Measurements from ENCODE around the gene ANKRD33B. TPM values are rescaled to one million over a fixed set of nuclear protein-coding genes. Genes with fewer than 3 reads are reported as not detected.

Gene ANKRD33B
- total RNA-seq, 1 donor from 2014 or later, result 2.2 TPM

DNA sequence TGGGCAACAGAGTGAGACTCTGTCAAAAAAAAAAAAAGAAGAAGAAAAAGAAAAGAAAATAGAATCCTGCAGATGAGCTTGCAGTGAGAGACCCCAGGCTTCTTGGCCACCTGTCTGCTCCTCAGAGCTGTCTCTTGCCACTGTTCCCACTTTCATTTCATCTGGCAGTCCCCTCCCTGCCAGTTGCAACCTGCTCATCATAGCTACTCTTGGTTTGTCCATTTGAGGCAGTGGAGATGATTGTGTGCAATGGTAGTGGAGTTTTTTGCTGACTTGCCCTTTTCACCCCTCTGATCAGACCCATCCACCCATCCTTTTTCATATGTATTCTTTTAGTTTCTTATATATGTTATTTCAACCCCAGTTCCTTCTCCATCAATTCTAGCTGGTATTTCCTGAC lies 28.7 kb downstream of the ANKRD33B start:
- Histone ChIP-seq H3K4me1 (peaks cover 13% of the 10 kb centered on the region), H3K4me2 (no peak overlapping the region), H3K36me3 (no peaks in the 10 kb centered on the region), H3K79me2 (ENCODE audit: low read depth) (no peaks in the 10 kb centered on the region), H3K4me3 (no peak overlapping the region), H2AFZ (replicated peaks) (no peak overlapping the region), H3K9ac (no peak overlapping the region), H3K27ac (no peak overlapping the region), H3K9me3 (ENCODE audit: low read depth) (no peaks in the 10 kb centered on the region), H3K27me3 (no peaks in the 10 kb centered on the region), H4K20me1 (ENCODE audit: low read depth) (no peaks in the 10 kb centered on the region), H3F3A (ENCODE audit: low read depth) (peaks cover 10% of the 10 kb centered on the region)
- TF ChIP-seq EZH2 (IDR thresholded peaks at IDR 0.05) (no peak), EZH2phosphoT487 (IDR thresholded peaks at IDR 0.05) (no peak), CTCF (IDR thresholded peaks at IDR 0.05) (no peak)
- Mint-ChIP-seq H3K4me1 (peaks cover 20% of the 10 kb centered on the region), H3K27me3 (ENCODE audit: insufficient read depth, low read depth) (peaks cover 5% of the 10 kb centered on the region), H3K27ac (no peak overlapping the region), H3K9me3 (peaks cover 2% of the 10 kb centered on the region), H3K36me3 (no peaks in the 10 kb centered on the region), H3K4me3 (no peak overlapping the region)
- no peak for DNase-seq (ENCODE audit: low spot score)

DNA sequence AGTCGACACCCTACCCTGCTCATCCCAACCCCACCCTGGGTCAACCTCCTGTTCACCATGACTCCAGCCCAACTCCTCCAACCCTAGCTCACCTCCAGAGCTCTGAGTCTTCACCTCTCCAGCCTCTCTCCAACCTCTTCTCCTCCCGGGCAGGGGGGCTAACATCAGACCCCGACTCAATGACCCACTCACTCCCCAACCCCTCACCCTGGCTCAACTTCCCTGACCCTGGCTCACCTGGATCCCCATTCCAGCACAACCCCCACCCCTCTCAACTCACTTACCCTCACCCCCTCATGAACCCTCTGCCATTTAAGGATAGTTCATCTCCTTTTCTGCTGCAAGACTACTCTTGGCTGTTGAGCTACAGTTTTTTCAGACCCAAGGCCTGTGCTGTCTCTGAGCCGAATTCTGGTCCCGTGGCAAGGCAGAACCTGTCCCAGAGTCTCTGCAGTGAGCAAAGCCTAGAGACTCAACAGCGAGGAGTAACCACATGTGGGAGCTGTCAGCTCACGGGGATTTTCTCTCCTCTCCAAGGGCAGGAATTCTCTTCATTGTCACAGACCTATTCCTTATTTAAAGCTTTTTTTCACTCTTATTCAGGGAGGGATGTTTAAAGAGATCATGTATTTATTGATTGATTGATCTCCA lies 29.8 kb downstream of the ANKRD33B start:
- no peak overlapping the region for H3K27ac ChIP-seq
- H3K79me2 ChIP-seq (ENCODE audit: low read depth), result no peaks in the 10 kb centered on the region
- H3K4me1 ChIP-seq, result peaks cover 13% of the 10 kb centered on the region
- Mint-ChIP-seq H3K4me1 (peaks cover 16% of the 10 kb centered on the region), H3K4me3 (no peak overlapping the region), H3K27me3 (ENCODE audit: insufficient read depth, low read depth) (peaks cover 5% of the 10 kb centered on the region), H3K27ac (no peak overlapping the region), H3K36me3 (no peaks in the 10 kb centered on the region), H3K9me3 (peaks cover 2% of the 10 kb centered on the region)
- no peak overlapping the region for H3K9ac ChIP-seq
- no peaks in the 10 kb centered on the region for H3K27me3 ChIP-seq
- no peak overlapping the region for H2AFZ ChIP-seq (replicated peaks)
- H4K20me1 ChIP-seq (ENCODE audit: low read depth), result no peaks in the 10 kb centered on the region
- no peaks in the 10 kb centered on the region for H3K36me3 ChIP-seq
- no peak overlapping the region for H3K4me3 ChIP-seq
- H3K4me2 ChIP-seq, result no peak overlapping the region
- peaks cover 10% of the 10 kb centered on the region for H3F3A ChIP-seq (ENCODE audit: low read depth)
- no peak for DNase-seq (ENCODE audit: low spot score)
- no peak for TF ChIP-seq CTCF (IDR thresholded peaks at IDR 0.05)
- no peak for TF ChIP-seq EZH2phosphoT487 (IDR thresholded peaks at IDR 0.05)
- no peak for TF ChIP-seq EZH2 (IDR thresholded peaks at IDR 0.05)
- H3K9me3 ChIP-seq (ENCODE audit: low read depth), result no peaks in the 10 kb centered on the region

DNA sequence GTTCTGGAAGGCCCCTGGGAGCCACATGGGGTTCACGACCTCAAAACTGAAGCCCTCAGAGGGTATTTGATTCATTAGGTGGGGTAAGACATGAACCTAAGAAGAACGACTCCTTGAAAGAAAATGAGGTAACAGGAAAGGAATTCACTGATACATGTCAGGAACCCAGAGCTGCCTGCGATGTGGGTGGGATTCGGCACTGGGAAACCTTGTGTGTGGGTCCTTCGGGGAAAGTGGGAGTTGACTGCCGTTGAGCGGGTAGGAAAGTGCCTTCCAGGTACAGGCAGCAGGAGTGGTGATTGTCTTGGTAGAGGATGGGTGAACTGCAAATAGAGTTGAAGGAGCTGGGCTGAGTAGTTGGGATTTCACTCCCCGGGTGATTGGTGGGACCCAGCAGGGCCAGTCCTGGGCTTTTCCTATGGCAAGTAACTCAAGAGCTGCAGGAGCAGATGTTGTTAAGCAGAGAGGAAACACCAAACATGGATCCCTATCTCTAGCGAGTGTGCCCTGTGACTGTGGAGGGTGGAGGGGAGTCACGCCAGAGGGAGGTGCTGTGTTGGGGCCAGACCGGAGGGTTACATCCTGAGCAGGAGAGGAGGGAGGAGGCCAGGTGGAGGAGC lies 30.8 kb downstream of the ANKRD33B start:
- peaks cover 9% of the 10 kb centered on the region for H3K4me1 Mint-ChIP-seq
- no peak for DNase-seq (ENCODE audit: low spot score)
- H3K36me3 Mint-ChIP-seq, result no peaks in the 10 kb centered on the region
- H3K4me3 Mint-ChIP-seq, result no peak overlapping the region
- no peaks in the 10 kb centered on the region for H3K79me2 ChIP-seq (ENCODE audit: low read depth)
- H3F3A ChIP-seq (ENCODE audit: low read depth), result peaks cover 10% of the 10 kb centered on the region
- H3K4me3 ChIP-seq, result no peak overlapping the region
- no peak overlapping the region for H2AFZ ChIP-seq (replicated peaks)
- H3K27me3 ChIP-seq, result no peaks in the 10 kb centered on the region
- H3K36me3 ChIP-seq, result no peaks in the 10 kb centered on the region
- H3K27me3 Mint-ChIP-seq (ENCODE audit: insufficient read depth, low read depth), result peaks cover 5% of the 10 kb centered on the region
- TF ChIP-seq CTCF (IDR thresholded peaks at IDR 0.05) (no peak), EZH2phosphoT487 (IDR thresholded peaks at IDR 0.05) (no peak), EZH2 (IDR thresholded peaks at IDR 0.05) (no peak)
- no peak overlapping the region for H3K4me2 ChIP-seq
- peaks cover 4% of the 10 kb centered on the region for H3K9me3 Mint-ChIP-seq
- H3K27ac ChIP-seq, result no peak overlapping the region
- peaks cover 13% of the 10 kb centered on the region for H3K4me1 ChIP-seq
- no peaks in the 10 kb centered on the region for H4K20me1 ChIP-seq (ENCODE audit: low read depth)
- peak overlapping the region; percentile 48 for H3K27ac Mint-ChIP-seq
- no peaks in the 10 kb centered on the region for H3K9me3 ChIP-seq (ENCODE audit: low read depth)
- no peak overlapping the region for H3K9ac ChIP-seq

Measured in neural progenitor cell (in vitro differentiated cells).